GM19238 (cell line): ENCODE measurements around the gene NPRL2.
A peak's percentile ranks its signal among the peaks of the same experiment; 100 is the strongest.

Source experiments
- DNase-seq: peaks from one replicate; pipeline ENCODE4 v3.0.0; 2011; ENCODE audit warnings: low spot score; ENCODE audit not compliant: insufficient read length

NPRL2 gene

DNA sequence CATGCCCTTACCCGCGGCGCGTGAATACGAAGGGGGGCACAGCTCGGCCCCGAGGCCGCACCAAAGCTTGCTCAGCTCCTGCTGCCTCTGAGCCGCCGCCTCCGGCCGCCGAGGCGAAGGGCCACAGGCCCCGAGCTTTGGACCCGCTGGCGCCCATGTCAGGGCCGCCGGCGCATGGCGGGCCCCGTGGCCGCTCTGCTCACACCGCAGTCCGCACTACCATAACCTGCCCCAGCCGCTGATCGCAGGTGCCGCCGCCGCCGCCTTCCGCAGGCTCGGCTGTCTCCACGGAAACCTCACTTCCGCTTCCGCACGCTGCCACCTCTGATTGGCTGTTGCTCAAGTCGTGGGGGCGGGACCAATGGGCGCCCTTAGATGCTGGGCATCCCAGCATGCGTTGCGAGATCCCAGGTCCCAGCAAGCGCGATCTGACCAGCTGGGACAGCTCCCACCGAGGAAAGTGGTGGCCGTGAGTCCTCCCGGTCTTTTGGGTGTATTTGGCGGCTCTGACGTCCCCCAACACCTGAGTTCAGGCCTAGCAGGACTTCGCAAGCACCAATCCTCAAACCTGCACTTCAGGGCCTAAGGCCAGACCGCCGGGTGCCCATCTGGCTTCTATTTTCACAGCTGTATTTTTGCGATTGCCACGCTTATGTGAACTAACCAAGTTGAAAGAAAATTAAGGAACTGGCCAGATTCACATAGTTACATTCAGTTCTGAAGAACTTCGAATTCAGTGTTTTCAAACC is 22.5 kb downstream of the NPRL2 start, which contains the start of gene TUSC2:
Gene TUSC2 (minus strand): TSS at position 281 of the 749 bp plus-strand sequence. CDS start 124 bp downstream, at position 157.
- DNase-seq, result peak; percentile 96

DNA sequence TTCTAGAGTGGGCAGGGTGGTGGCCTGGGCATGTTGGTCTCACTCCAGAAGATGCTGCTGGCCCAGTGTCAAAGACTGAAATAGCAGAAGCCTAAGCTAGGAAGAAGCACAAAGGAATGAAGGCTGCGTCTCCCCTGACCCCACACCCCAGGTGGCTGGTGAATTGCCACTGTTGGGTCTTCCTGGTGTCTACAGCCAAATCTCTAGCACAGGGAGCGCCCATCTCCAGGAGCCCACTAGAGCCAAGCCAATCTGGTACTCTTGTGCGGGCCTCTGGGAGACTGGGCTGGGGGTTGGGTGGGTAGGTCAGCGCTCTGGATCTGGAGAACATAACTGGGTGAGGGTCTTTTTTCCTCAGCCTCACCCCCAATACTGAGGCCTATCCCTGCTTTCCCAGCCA is 23.4 kb downstream of the NPRL2 start:
- no peak for DNase-seq

DNA sequence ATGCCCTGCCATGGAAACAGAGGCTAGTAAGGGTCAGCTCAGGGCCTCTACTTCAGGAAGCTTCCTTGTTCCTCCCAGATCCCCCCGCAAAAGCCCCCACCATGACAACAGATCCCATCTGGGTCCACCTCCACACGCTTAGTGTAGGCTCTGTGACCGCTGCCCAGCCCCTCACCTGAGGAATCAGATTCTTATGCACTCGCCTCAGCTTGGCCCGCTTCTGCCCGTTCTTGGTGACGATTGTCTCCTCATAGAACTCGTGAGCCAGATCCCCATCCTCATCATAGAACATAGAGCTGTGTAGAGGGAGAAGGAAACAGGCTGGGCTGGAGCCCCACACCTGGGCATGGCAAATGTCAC is 24.4 kb downstream of the NPRL2 start:
- DNase-seq, result no peak

DNA sequence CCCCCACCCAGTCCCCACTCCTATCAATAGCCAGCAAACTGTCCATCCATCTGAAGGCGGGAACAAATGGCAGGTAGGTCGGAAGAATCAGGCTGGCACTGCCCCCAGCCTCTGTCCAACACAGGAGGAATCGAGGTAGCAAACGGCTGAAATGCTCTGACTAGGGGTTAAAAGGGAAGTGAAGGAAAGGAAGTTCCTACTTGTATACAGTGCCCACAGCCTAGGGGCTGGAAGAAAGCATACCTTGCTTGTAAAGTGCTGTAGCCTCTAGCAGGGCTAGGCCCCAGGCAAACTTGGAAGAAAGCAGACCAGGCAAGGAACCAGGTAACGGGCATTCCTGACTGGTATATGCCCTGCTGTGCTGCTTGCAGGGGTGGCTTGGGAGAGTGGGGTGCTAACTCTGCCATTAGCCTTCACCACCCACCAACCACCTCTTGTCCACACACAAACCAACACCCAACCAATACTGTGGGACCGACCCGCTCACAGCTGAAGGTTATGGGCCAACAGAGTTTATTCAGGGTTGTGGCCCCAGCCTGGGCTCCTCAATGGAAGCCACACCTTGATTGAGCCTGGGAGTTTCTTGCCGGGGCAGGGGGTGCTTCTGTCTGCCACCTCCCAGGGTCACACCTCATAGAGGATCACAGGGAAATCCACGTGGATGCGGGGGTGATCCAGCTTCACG is 24.9 kb downstream of the NPRL2 start:
- no peak for DNase-seq

DNA sequence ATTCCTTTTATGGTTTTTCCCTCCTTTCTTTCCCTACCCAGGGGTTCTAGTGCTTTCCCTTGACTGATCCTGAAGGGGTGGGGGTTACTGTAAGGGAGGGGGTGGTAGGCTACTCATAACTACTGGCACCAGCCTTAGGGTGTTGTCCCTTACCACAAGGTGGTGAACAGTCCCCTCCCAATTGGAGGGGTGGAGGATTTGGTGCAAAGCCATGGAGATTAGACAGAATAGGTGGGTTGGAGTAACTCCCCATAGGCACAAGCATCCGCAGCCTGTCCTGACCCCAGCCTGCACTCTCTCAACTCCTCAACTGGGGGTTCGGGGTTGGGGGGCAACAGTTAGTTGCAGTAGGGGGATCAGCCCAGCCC is 25.5 kb downstream of the NPRL2 start:
- DNase-seq, result no peak

DNA sequence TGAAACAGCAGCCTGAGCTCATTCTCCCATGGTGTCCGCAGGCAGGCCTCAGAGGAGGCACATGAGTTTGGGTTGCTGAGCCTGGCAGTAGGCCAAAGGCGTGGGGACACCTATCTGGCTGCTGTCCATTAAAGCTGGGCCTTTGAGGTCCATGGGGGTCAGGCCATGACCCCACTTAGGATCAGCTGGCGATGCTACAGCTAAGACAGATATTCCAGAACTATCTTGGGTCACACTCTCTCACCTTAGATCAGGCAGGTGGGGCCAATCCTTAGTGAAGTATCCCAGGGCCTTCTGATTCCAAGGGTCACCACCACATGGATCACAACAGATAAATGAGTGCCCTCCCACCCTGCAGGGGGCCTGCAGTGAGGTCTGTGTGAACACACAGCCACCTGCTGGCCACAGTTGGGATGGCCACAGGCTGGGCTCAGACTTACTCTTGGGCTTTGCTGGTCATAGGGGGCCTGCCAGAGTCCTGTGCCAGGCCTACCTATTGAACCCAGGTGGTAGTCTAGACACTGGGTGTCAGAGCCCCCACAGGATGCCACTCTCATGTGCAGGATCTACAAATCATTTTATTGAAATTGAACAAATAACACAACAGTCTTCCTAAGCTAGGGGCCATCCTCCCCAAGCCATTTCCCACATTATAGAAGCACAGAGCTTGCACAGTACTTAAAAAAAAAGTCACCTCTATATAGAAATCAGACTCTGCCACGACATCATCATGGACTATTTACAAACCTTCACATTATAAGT is 26.0 kb downstream of the NPRL2 start:
- DNase-seq, result peak; percentile 53

DNA sequence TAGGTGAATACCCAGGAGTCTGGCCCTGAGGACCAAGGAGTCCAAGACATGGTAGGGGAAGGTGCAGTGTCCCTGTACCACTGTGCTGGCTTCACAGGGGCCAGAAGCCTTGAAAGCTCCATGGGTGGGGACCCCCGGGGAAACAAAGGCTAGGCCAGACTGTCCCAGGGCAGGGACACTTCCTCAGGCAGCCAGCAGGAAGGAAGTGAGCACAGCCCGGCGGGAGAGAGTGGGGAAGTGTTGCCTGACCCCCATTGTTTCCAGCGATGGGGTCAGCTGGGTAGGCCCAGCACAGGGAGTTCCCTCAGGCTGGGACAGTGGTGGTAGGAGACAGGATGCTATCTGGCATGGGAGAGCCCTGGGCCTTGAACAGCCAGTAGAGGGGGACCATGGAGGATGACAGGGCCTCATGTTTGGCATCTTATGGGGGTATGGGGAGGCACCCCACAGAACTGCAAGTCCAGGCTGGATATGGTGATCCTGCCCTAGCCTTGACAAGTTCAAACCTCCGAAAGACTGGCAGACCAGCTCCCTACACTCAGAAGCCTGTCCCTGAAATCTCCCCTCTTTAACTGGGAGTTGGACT is 26.9 kb downstream of the NPRL2 start:
- no peak for DNase-seq

DNA sequence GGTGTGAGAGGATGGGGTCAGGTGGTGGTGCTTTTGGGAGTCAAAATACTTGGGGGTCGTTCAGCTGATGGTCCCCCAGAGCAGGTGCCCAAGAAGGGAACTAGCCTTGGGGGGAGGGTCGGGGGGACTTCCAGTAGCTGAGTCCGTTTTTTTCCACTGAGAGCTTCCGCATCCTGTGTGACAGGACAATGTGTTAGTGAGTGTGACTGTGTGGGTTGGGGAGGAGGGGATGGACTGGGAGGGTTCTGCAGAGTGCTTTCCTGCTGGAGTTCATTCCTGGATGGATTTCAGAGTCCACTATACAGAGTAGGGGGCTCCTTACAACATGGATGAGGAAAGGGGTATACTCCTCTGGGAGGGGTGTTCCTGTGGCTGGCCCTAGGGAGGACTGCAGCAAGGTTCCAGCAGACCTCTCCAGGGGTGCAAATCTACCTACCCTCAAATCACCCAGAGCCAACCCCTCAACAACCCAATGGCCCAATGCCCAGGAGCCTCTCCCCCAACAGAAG is 27.4 kb downstream of the NPRL2 start:
- DNase-seq, result no peak

DNA sequence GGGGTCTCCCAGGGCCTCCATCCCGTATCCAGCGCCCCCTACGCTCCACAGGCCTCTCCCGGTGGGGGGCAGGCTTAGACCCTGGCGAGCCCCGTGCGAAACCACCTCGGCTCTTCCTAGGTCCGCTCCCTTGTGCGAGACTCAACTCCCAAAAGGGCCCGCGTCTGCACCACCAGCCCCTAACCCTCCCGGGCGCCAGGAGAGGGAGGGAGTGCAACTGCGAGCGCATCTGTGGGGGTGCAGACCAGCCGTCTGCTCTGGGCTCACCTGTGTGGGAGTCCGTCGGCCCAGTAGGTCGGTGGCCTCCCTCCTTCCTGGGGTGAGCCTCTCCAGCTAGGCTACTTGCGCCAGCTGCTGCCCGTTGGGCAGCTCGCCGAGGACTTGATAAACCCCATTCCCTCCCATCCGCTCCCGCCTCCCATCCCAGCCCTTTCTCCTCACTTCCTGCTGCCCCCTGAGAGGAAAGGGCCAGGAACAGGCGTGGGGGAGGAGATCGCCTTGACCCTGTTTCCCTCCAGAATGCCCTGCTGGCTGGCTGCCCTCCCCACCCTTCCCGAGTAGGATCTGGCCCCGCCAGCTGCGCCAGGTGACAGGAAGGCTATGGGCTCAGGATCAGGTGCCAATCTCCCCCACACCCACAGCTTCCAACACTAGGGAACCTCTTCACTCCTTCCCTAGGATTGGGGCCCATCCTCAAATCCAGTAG is 28.0 kb downstream of the NPRL2 start, which contains the start of gene HYAL2:
Gene HYAL2 (minus strand): TSS at position 360 of the 706 bp plus-strand sequence. CDS start 2,256 bp downstream, outside the sequence.
- no peak for DNase-seq

DNA sequence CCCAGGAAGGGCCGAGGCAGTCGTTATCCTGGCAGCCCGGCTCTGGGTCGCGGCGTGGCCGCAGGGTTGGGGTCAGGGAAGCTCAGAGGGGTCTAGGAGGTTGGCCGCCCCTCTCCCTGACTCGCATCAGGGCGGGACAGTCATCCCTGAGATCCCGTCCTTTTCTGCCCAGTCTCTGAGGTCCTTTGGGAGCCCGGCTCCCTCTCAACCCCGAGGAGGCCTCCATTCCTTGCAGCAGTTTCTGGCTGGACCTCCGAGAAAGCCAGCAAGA is 28.5 kb downstream of the NPRL2 start:
- no peak for DNase-seq

DNA sequence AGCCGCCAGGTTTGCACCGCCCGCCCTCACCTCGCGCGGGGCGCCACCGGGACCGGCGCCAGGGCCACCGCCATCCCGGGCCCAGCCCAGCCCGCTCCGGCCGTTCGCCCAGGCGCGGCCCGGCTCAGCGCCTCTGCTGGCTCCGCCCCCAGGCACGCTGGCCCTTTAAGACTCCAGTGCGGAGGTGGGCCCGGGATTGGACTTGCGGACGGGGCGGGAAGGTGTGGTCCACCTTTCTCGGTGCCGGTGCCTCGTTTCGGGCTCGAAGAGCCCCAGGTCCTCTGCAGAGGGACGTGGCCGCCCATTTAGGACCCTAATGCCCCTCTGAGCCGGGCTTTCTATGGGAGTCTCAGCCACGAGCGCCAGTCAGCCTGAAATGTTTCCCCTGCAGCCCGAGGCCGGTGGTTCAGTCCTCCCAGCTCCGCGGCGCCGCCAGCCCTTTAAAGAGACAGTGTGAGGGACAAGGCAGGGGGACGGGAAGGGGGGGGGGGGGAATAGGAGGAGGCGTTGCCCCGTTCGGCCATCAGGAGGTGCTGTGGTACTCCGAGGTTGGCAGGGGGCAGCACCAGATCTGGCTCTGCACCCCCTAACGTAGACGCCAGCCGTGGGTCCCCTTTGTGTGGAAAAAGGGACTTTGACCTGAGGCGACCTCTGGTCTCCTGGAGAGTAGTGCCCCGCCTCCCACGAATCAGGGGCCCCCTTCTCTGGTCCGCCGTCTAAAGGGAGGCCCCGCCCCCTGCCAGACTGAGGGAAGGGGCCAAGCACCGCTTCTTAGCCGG is 29.1 kb downstream of the NPRL2 start:
- DNase-seq, result peak; percentile 93

DNA sequence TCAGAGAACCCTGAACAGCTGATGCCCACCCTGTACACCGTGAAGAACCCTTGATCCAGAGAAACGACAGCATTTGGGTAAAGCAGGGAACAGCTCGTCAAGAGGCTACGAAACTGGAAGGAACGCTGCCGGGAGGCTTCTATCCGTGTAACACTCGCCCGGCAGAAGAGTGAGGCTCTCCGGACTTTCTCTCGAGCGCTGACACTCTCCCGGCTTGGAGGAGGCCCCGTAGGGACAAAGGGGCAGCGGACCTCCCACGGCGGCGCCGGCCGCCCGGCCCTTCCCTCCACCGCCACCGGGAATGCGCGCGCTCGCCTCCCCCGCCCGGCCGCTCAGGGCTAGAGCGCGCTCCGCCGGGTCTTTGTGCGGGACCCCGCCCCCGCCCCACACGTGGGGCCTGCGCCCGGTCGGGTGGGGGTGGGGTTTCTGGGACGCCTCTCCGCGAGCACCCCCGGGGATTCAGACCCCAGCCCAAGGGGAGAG is 29.7 kb downstream of the NPRL2 start:
- peak; percentile 71 for DNase-seq

DNA sequence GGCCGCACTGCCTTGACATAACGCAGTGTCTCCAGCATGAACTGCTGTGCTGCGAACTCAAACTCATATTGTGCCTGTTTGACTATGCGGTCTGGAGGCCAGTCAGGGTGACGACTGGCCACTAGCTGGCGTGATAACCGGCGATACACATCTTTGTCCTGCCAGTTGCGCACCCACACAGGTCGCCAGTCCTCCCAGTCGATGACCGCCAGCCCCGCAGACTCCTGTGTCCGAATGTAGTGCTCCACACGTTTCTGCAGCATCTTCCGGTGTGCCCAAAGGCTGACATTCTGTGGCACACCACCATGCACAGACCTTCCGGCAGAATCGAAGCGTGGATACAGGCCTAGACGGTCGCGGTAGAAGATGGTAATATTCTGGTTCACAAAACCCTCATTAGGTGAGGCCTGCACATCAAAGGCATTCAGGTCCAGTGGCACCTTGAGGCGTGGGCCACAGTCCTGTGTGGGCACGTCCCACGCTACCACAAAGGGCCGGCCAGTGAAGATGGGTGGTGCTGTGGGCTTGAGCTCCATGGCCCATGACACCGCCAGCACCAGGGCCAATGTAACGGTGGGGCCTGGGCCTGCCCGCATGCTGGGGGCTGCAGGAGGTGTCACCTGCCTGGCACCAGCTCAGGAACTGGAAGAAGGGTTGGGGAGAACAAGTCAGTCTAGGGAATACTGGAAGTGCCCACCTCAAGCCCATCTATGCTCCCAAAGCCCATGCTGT is 30.5 kb downstream of the NPRL2 start:
- DNase-seq, result no peak

DNA sequence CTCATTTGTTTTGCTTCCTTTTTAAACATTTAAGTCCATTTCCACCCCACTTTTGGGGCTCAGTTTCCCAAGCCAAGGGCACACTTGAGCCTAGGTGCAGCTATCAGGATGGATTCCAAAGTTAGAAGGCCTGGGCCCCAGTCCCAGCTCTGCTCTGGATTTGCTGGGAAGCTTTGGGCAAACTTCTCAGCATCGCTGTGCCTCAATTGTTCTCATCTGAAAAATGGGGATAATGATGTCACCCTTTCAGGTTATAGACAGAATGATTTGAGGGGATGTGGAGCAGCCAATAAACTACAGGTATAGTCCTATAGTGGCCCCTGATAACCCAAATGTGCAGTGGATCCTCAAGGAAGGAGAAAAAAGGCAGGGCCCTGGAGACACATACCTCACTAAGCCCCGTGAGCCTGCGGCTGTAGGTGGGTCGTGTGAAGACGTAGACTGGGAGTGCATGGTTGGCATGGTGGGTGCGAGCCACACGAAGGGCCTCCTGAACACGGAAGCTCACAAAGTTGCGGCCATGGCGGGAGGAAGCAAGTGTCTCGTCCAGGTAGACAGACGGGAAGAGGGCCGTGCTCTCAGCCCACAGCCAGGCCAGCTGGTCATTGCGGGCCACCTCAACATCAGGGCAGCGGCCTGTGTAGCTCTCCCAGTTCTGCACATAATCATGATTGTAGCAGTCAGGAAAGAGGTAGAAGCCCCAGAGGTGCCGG is 31.2 kb downstream of the NPRL2 start:
- no peak for DNase-seq

DNA sequence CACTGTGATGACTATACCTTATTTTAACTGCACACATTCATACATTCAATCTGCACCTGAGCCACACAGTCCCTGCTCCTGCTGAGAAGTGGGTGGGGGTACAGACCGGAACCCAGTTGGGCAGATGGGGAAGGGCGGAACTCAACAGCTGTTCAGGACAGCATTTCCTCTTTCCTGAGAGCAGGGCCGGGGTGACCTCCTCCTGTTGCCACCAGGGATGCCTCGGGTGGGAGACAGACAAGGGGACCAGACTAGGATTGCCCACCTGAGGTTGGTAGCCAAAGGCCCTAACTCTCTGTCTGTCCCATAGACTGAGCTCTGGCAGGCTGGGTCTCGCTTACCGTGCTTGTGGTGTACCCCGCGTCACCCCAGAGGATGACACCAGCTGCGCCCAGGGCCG is 32.0 kb downstream of the NPRL2 start:
- no peak for DNase-seq

DNA sequence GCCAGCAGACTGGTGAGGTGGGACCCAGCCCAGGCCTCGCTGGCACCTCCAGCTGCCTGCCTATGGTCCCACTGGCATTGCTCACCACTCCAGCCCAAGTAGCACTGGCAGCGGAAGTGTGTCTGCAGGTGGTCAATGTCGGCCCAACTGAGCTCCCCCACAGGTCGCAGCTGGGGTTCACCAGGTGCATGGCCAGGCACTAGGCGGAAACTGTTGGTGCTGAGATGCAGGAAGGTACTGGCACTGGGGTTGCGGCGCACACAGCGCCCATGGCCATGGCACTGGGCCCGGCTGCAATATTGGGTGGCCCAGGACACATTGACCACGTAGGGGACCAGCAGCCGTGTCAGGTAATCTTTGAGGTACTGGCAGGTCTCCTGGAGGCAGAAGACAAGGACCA is 32.4 kb downstream of the NPRL2 start:
- no peak for DNase-seq

DNA sequence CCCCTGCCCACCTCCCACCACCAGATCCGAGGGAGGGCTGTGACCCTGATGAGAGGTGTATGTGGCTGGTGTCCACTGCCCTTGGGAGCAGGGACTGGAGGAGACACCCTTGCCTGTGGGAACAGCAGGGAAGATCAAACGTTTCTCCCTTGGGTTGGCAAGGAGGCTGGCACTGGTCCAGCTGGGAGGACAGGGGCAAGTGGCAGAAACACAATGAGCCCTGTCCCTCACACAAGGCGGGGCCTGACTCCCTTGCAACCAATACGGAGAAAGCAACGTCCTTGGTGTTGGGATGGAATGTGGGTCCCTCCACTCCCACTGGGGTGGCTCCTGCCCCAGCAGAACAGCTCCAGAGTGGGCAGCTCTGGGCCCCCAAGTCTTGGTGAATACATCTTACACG is 33.3 kb downstream of the NPRL2 start:
- DNase-seq, result no peak

DNA sequence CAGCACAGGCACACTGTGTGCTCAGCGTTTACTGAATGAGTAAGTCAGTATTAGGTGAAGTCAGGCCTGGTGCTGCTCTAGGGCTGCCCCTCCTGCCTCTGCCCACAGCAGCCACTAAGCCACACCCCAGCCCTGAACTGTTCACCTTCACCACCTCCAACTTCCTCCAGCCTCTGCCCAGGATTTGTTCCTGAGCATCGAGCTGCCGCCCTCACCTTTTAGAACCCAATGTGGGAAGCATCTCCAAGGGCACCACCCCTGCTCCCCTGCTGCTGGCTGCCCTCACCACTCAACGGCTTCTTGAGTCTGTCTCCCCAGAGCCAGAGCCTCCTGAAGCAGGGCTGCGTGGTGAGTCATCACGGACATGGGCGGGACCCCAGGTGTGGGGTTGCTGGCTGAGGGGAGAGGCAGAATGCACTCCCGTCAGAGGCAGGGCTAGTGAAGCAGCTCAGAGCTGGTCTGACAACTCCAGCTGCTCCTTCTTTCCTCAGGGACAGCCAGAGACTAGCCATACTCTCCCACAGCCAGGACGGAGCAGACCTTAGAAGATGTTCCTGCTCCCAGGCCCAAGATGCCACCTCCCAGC is 33.8 kb downstream of the NPRL2 start:
- no peak for DNase-seq

DNA sequence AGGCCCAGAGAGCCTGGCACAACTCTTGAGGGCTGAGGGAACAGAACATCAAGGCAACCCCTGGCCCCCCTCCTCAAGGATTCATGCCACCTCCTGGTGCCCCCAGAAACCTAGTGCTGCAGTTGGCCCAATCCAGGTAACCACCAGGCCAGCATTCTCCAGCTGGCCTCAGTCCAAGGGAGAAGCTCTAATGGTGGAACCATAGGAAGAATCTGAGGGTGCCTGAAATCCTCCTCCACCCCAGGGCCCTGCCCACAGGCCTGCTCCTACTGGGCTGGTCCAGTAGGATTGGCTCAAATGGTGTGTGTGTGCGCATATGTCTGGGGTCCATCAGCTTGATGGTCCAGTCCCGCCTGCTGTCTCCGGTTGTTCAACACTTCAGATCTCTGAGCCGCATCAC is 35.8 kb downstream of the NPRL2 start:
- no peak for DNase-seq
